ENCODE results near the gene ASPM. TPM values are rescaled to one million over a fixed set of nuclear protein-coding genes. Genes with fewer than 3 reads are reported as not detected.

The ASPM gene
- total and polyA plus RNA-seq, 10 donors: 0.70 to 13.3 (median 3.5) TPM

GRCh38 chr1:197183195-197183748 is 36.8 kb upstream of the ASPM start:
- intact Hi-C loops (cut with DNase I; ENCODE audit: low total_unique reads): loop anchor here (5.0 kb wide), 1 partner anchor 174 kb away; no protein-coding TSS in a partner anchor
- no peak for DNase-seq
- no peaks in the 10 kb centered on the region for H3K27me3 ChIP-seq (replicated peaks in 1 of 7)
- H3K9me3 ChIP-seq: no peaks in the 10 kb centered on the region
- no peak overlapping the region for H3K4me3 ChIP-seq
- TF ChIP-seq POLR2A (IDR thresholded peaks at IDR 0.05) (no peak), POLR2AphosphoS5 (IDR thresholded peaks at IDR 0.05) (no peak), CTCF (IDR thresholded peaks at IDR 0.05 in 8 of 11, conservative IDR thresholded peaks at IDR 0.05 in 3 of 11) (no peak)
- H3K4me1 ChIP-seq: peaks cover 0 to 23% (median 0%) of the 10 kb centered on the region in 6 donors
- peaks cover 9 to 96% (median 54%) of the 10 kb centered on the region in 6 donors for H3K36me3 ChIP-seq
- H3K27ac ChIP-seq: no peak overlapping the region
- WGBS, 5 donors: 91 to 95% (median 92%) methylated on average over 5 of the region's 5 CpGs

DNA sequence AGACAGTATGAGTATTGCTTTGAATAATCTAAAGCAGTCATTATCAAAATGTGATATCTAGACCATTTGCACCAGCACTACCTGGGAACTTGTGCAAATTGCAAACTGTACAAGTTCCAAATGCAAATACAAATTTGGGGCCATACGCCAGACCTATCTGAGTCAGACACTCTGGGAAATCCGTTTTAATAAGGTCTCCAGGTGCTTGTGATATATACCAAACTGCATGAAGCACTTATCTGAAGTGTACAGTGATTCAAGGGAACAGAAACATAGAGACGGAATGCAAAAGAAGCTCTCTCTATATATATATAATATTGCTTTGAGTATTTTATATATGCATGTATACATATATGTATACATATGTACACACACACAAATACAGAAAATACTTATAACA is 36.2 kb upstream of the ASPM start:
- intact Hi-C loops (cut with DNase I; ENCODE audit: low total_unique reads): loop anchor here (5.0 kb wide), 1 partner anchor 175 kb away; no protein-coding TSS in a partner anchor
- no peaks in the 10 kb centered on the region for H3K27me3 ChIP-seq (replicated peaks in 1 of 7)
- peaks cover 9 to 96% (median 51%) of the 10 kb centered on the region in 6 donors for H3K36me3 ChIP-seq
- WGBS, 5 donors: 88 to 96% (median 91%) methylated on average over 3 of the region's 3 CpGs
- DNase-seq: no peak
- H3K27ac ChIP-seq: no peak overlapping the region
- no peaks in the 10 kb centered on the region for H3K9me3 ChIP-seq
- H3K4me3 ChIP-seq: no peak overlapping the region
- TF ChIP-seq CTCF (IDR thresholded peaks at IDR 0.05 in 8 of 11, conservative IDR thresholded peaks at IDR 0.05 in 3 of 11): no peak
- TF ChIP-seq POLR2AphosphoS5 (IDR thresholded peaks at IDR 0.05): no peak
- TF ChIP-seq POLR2A (IDR thresholded peaks at IDR 0.05): no peak
- peaks cover 0 to 23% (median 0%) of the 10 kb centered on the region in 6 donors for H3K4me1 ChIP-seq

- intact Hi-C loops (cut with DNase I; ENCODE audit: low total_unique reads): loop anchor here (5.0 kb wide), 1 partner anchor 175 kb away; no protein-coding TSS in a partner anchor
- Histone ChIP-seq H3K9me3 (no peaks in the 10 kb centered on the region), H3K4me3 (no peak overlapping the region), H3K4me1 (peaks cover 0 to 23% (median 0%) of the 10 kb centered on the region in 6 donors), H3K27me3 (replicated peaks in 1 of 7) (no peaks in the 10 kb centered on the region), H3K27ac (no peak overlapping the region), H3K36me3 (peaks cover 5 to 96% (median 46%) of the 10 kb centered on the region in 6 donors)
- TF ChIP-seq CTCF (IDR thresholded peaks at IDR 0.05 in 8 of 11, conservative IDR thresholded peaks at IDR 0.05 in 3 of 11) (no peak), POLR2AphosphoS5 (IDR thresholded peaks at IDR 0.05) (no peak), POLR2A (IDR thresholded peaks at IDR 0.05) (no peak)
- DNase-seq: no peak
- WGBS, 5 donors: 35 to 55% (median 50%) methylated on average over 3 of the region's 3 CpGs
These were observed 35.5 kb upstream of the ASPM start for GRCh38 chr1:197181982-197182381.

DNA sequence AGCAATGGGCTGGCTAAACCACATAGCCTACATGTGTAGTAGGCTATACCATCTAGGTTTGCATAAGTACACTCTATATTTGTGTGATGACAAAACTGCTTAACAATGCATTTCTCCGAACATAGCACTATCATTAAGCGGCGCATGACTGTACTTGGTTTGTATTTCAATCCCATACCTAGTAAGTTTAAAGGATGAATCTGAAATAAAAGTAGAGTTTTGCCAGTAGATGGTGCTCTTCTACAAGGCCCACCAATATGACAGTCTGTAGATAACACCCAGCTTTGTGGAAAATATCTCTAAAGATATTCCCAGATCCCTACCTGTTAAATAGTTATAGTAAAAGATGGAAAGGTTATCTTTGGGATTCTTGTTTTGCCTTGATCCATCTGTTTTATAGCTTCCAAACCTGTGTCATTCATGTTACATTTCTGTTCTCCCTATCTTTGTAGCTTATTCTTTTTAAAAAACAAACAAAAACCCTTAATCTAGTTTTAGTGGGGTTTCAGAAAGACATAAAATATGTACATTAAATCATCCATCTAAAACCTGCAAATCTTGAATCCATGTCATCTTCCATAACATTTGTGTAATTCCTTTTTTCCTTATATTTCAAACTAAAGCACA is 33.9 kb upstream of the ASPM start:
- intact Hi-C loops (cut with DNase I; ENCODE audit: low total_unique reads): loop anchor here (5.0 kb wide), 1 partner anchor 177 kb away; no protein-coding TSS in a partner anchor
- Histone ChIP-seq H3K9me3 (no peaks in the 10 kb centered on the region), H3K27ac (no peak overlapping the region), H3K4me3 (no peak overlapping the region), H3K36me3 (peaks cover 2 to 96% (median 41%) of the 10 kb centered on the region in 6 donors), H3K27me3 (replicated peaks in 1 of 7) (no peaks in the 10 kb centered on the region), H3K4me1 (peaks cover 0 to 23% (median 0%) of the 10 kb centered on the region in 6 donors)
- 72 to 87% (median 85%) methylated on average over 3 of the region's 3 CpGs for WGBS, 5 donors
- no peak for DNase-seq
- TF ChIP-seq POLR2A (IDR thresholded peaks at IDR 0.05) (no peak), CTCF (IDR thresholded peaks at IDR 0.05 in 8 of 11, conservative IDR thresholded peaks at IDR 0.05 in 3 of 11) (peak in 8 of 11 experiments; percentile 23 to 60 (median 43))
